ENCODE data around the gene PDP2. TPM values are rescaled to one million over a fixed set of nuclear protein-coding genes. Genes with fewer than 3 reads are reported as not detected.

PDP2 gene
- total RNA-seq, 1 experiment from 2014 or later = 23.1 TPM

DNA sequence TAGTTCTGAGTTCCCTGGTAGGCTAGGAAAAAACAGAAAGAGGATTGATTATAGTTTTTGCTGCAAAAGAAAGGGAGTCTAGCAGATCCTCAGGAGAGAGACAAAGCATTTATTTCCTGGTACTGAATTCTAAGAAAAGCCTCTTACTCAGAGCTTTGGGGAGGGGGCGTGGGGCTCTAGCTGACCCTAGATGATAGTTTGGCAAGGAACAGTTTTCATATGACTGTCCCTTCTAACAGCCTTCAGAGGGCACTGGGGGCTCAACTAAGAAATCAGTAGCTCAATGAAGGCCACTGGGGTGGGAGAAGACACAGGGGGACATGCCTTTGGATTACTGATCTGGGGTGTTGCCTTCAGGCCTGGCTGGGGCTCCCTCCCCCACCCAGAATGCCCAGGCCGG lies 32.1 kb upstream of the PDP2 start:
- Histone ChIP-seq H4K8ac (replicated peaks; ENCODE audit: insufficient read length, low read depth, low read length) (no peak overlapping the region), H3K56ac (ENCODE audit: insufficient read length, low read depth, low read length) (no peak overlapping the region), H2AFZ (ENCODE audit: low read length) (no peak overlapping the region), H3K9me3 (ENCODE audit: control insufficient read depth, low read depth, low read length) (no peaks in the 10 kb centered on the region), H3K27me3 (ENCODE audit: insufficient read depth, low read length) (peaks cover 17% of the 10 kb centered on the region), H3T11ph (ENCODE audit: low read length) (no peak overlapping the region), H3K4me2 (ENCODE audit: insufficient read depth, insufficient read length, low read length) (no peak overlapping the region), H3K4ac (ENCODE audit: low read depth, low read length) (no peak overlapping the region), H3K4me1 (ENCODE audit: insufficient read depth, low read length) (no peaks in the 10 kb centered on the region; the same call in 1 of the 2 replicates), H2BK12ac (ENCODE audit: insufficient read length, low read depth, low read length) (no peak overlapping the region), H3K23me2 (ENCODE audit: insufficient read length, low read depth, low read length, poor library complexity, severe bottlenecking) (peaks cover 13% of the 10 kb centered on the region), H3K23ac (ENCODE audit: insufficient read length, low read depth, low read length) (no peak overlapping the region), H3K79me2 (ENCODE audit: insufficient read depth, low read length) (no peaks in the 10 kb centered on the region), H3K27ac (ENCODE audit: insufficient read length, low read depth, low read length) (no peak overlapping the region), H2BK20ac (ENCODE audit: low read depth, low read length, poor library complexity, severe bottlenecking) (no peak overlapping the region), H2BK15ac (ENCODE audit: low read depth, low read length) (no peak overlapping the region), H4K20me1 (ENCODE audit: control insufficient read depth, insufficient read depth, insufficient read length) (no peaks in the 10 kb centered on the region), H3K18ac (ENCODE audit: insufficient read length, low read depth, low read length) (no peak overlapping the region), H3K9ac (ENCODE audit: extremely low read depth, insufficient read length, low read length) (no peak overlapping the region), H3K79me1 (ENCODE audit: insufficient read depth, low read depth, low read length, poor library complexity, severe bottlenecking) (no peaks in the 10 kb centered on the region), H4K91ac (ENCODE audit: insufficient read length, low read depth, low read length) (no peak overlapping the region), H2BK120ac (ENCODE audit: low read depth, low read length, poor library complexity, severe bottlenecking) (no peak overlapping the region), H4K5ac (ENCODE audit: insufficient read length, low read depth, low read length) (no peak overlapping the region), H2BK5ac (ENCODE audit: insufficient read length, low read length) (no peak overlapping the region), H2AK5ac (ENCODE audit: insufficient read length, low read length) (no peak overlapping the region), H3K14ac (ENCODE audit: insufficient read depth, low read length) (no peak overlapping the region)
- Mint-ChIP-seq H3K27me3 (ENCODE audit: low read depth) (peaks cover 59% of the 10 kb centered on the region), H3K4me3 (no peak overlapping the region), H3K36me3 (ENCODE audit: insufficient read depth in 1 of 3, low read depth in 3 of 3) (no peaks in the 10 kb centered on the region; a peak in 1 of 7 replicates), H3K4me1 (peaks cover 2 to 16% of the 10 kb centered on the region in 2 experiments; a peak in 3 of 4 replicates), H3K9me3 (no peaks in the 10 kb centered on the region), H3K27ac (no peak overlapping the region; a peak in 1 of 7 replicates)
- TF ChIP-seq, protein P1, sequence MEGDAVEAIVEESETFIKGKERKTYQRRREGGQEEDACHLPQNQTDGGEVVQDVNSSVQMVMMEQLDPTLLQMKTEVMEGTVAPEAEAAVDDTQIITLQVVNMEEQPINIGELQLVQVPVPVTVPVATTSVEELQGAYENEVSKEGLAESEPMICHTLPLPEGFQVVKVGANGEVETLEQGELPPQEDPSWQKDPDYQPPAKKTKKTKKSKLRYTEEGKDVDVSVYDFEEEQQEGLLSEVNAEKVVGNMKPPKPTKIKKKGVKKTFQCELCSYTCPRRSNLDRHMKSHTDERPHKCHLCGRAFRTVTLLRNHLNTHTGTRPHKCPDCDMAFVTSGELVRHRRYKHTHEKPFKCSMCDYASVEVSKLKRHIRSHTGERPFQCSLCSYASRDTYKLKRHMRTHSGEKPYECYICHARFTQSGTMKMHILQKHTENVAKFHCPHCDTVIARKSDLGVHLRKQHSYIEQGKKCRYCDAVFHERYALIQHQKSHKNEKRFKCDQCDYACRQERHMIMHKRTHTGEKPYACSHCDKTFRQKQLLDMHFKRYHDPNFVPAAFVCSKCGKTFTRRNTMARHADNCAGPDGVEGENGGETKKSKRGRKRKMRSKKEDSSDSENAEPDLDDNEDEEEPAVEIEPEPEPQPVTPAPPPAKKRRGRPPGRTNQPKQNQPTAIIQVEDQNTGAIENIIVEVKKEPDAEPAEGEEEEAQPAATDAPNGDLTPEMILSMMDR (conservative IDR thresholded peaks at IDR 0.05) = no peak
- no CpG with 5 or more reads among the region's 2 CpGs for WGBS (ENCODE audit: extremely low coverage, insufficient read length, low lambda C conversion rate)
- DNase-seq = no peak
